Right hindlimb (tissue), 1 donor: ENCODE results near the gene MYO5B.
"Not testable (repeated sequence)": the region's sequence is repeated elsewhere in the genome, so short reads cannot be mapped to it uniquely, and the experiment has no call there.

Experiments used
- DNase-seq: peaks from one replicate; pipeline ENCODE4 v3.0.0-alpha.2; 2018

Gene MYO5B

GRCh38 chr18:50194631-50195532, at the start of gene MYO5B:
TSS of gene MYO5B (minus strand) at chr18:50195147. CDS start at chr18:50194793, 354 bp downstream.
- peak; percentile 33 for DNase-seq

GRCh38 chr18:50241768-50242167, 46.8 kb upstream of the MYO5B start:
- DNase-seq: not testable (repeated sequence)

DNA sequence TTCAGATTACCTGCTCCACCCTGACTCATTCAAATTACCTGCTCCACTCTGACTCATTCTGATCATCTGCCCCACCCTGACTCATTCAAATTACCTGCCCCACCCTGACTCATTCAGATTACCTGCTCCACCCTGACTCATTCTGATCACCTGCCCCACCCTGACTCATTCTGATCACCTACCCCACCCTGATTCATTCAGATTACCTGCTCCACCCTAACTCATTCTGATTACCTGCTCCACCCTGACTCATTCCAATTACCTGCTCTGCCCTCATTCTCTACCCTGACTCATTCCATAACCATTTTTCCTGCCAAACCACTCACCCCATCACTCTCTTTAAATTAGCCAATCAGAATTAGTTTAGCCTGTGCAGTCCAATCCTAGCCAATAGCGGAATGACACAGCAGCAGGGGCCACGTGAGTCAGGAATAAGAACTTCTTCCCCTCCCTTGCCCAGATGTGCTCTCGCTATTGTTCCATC, 45.2 kb upstream of the MYO5B start:
- DNase-seq: no peak

GRCh38 chr18:50232419-50232818, 37.5 kb upstream of the MYO5B start:
- no peak for DNase-seq

- no peak for DNase-seq
These were observed 36.7 kb upstream of the MYO5B start for GRCh38 chr18:50231621-50232020.

DNA sequence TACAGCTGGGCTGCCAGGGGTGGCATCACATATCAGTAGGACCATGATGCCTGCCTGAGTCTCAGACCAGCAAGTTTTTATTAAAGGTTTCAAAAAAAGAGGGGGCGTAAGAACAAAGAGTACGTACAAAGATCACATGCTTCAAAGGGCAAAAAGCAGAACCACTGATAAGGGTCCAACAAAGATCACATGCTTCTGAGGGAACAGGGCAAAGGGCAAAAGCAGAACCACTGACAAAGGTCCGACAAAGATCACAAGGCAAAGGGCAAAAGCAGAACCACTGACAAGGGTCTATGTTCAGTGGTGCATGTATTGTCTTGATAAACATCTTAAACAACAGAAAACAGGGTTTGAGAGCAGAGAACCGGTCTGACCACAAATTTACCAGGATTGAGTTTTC, 25.3 kb upstream of the MYO5B start:
- DNase-seq: not testable (repeated sequence)

DNA sequence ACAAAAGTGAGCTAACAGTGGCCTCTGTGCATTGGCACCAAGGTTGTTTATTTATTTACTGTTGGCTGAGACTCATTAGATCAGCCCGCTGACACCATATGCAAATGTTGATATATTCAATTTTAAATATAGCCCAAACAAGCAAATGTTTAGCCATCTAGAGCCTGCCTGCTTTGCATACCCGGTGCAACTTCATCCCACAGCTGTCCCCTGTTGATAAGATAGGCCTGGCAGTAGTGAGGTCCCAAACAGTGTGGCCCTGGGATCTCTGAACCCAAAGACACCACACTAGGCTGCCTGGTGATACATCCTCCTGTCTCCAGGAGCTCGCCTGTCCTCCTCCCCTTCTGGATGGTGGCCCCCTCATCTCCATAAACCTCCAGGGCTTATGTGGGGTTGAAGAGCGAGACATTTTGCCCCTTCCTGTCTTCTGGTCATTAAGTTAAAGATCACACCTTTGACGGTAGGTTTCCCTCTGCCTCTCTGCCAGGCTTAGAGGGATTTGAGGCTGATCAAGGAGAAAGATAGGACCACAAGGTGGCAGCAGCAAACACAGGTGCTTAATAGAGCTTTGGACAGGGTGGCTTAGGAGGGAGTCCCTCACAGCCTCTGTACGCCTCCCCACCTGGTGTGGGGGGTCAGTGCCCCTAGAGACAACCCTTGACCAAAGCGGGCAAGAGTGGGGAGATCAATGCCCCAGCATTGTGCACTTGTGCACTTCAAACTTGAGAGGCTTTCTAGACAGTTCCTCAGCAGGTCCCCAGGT, 23.7 kb upstream of the MYO5B start:
- no peak for DNase-seq

GRCh38 chr18:50209311-50209710, 14.4 kb upstream of the MYO5B start:
- DNase-seq: no peak

- no peak for DNase-seq
These were observed 12.8 kb upstream of the MYO5B start for GRCh38 chr18:50207722-50208121.

GRCh38 chr18:50203801-50204604, 9.1 kb upstream of the MYO5B start:
- DNase-seq: peak; percentile 43

GRCh38 chr18:50201476-50202018, 6.6 kb upstream of the MYO5B start:
- DNase-seq: no peak

GRCh38 chr18:50199921-50200320, 5.0 kb upstream of the MYO5B start:
- peak; percentile 74 for DNase-seq

DNA sequence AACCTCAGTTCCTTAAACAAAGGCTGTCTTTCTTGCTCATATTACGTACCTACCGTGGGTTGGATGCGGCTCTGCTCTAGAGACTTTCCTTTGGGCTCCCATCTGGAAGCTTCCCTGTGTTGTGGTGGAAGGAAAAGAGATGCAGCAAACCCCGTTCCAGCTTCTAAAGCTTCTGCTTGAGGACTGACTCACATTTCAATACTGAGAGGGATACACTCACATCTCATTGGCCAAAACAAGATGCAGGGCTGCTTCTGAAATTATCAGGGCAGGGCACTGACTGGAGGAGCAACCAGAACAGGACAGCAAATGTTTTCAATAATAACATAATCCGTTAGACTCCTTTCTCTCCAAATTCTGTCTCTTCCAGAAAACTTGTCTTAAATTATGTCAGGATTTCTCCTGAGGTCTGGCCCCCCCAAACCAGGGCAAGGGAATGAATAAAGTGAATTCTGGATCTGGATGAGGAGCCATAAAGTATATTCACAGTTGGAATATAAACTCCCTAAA, 4.5 kb upstream of the MYO5B start:
- DNase-seq: peak; percentile 66

DNA sequence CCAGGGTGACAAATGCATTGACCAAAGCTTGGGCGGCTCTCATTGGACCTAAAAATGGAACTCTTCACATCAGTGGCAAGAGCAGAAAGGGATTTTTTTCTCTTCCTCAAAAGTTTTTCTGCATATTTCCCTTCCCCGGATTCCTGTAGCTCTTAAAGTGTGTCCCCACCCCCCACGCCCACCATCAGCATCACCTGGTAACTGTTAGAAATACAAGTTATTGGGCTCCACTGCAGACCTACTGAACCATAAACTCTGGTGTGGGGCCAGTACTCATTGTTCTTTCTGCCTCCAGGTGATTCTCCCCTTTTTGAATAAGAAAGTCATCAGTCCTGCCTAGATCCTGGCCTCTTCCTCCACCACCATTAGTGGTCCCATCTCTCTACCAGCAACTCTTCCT, 1.3 kb upstream of the MYO5B start:
- DNase-seq: no peak

DNA sequence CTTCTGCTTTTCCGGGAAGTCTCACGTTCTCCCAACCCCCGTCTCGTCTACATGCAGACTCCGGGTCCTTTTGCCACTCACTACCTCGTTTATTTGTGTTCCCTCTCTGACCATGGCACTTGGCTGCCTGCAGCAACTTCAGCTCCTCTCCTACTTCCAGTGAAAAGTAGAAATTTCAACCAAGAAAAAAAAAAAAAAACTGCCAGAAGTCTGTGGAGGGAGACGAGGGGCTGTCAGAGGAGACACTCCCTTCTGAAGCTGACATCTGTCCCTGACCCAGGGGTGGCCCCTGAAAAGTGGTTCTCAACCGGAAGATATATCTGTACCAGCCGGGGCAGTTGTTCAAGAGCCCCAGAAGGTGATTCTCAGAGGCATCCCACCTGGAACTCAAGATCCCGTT, 742 bp upstream of the MYO5B start:
- no peak for DNase-seq

DNA sequence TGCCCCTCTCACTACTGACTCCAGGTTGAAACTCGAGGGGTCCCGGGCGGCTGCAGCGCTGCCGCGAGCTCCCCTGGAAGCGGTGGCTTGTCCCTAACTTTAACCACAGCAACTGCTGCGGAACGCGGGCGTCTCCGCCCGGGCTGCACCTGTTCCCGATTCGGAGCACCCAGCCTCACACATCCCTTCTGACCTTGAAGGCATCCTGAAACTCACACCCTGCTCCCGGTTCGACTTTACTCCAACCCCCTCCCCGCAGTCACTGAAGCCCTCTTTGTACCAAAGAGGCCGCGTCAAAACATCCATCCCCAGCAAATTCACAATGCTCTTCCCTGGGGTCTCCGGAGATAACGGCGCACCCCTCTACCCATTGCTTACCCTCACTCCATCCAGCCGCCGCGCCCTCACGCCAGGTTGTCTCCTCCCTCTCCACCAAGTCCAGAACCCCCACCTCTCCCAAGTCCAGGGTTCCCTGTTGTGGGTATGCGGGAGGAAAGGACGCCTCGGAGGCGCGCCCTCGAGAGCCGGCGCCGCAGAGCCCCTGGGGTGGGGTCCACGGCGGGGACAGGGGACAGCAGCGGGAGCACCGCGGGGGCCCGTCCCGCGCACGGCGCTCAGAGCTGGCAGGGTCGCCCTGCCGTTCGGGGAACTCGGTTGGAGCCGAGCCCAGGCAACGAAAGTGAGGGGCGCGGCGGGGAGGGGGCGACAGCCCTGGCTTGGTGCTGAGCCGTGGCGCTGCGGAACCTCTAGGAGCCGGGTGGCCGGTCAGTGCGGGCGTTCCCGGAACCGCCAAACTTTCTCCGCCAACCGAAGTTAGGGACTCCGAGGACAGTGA, 934 bp downstream of the MYO5B start:
- DNase-seq: no peak

- DNase-seq: no peak
These were observed 1.8 kb downstream of the MYO5B start for GRCh38 chr18:50192995-50193795.

DNA sequence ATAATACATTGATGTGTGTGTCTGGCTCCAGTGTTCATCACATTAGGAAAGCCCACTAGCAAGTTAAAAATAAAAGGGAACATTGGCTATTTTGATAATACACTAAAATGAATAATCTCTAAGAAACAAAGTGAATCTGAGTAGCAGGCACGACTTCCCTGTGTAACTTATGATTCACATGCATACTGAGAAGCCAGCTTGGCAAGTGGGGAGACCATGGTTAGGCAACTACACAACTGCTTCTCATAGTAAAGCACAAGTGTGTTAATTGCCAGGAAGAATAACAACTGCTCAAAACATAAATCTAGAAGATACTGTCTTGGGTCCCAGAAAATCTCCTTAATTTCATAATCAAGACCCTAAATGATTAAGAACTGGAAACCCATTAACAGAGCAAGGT, 4.0 kb downstream of the MYO5B start:
- no peak for DNase-seq

GRCh38 chr18:50190236-50190635, 4.7 kb downstream of the MYO5B start:
- no peak for DNase-seq

DNA sequence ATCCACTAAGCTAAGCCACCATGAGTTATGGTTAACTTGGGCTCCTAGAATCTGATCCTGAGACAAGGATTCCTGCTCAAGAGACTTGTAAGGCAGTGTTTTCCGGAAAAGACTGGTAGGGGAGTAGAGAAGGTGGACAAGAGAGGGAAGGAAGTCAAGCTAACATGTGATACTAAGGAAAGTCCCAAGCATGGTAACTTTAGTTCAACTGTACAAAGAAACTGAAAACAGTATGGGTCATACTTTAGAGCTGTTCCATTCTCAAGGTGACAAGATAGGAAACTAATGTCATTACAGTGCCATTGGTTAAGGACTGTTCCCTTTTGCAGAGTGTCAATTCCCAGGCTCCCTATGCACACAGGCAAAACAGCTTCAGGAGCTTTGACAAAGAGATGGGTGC, 5.8 kb downstream of the MYO5B start:
- DNase-seq: no peak

- no peak for DNase-seq
These were observed 6.3 kb downstream of the MYO5B start for GRCh38 chr18:50188652-50189051.
